GOT3 (cell line): ENCODE data around the gene ATP6V1E1.
"Not testable (repeated sequence)": the region's sequence is repeated elsewhere in the genome, so short reads cannot be mapped to it uniquely, and the experiment has no call there.

Experiments used
- DNase-seq: peaks from one replicate; lab custom pipeline; 2025; ENCODE audit warnings: mixed read lengths; lab: John Stamatoyannopoulos, UW

ATP6V1E1 gene

DNA sequence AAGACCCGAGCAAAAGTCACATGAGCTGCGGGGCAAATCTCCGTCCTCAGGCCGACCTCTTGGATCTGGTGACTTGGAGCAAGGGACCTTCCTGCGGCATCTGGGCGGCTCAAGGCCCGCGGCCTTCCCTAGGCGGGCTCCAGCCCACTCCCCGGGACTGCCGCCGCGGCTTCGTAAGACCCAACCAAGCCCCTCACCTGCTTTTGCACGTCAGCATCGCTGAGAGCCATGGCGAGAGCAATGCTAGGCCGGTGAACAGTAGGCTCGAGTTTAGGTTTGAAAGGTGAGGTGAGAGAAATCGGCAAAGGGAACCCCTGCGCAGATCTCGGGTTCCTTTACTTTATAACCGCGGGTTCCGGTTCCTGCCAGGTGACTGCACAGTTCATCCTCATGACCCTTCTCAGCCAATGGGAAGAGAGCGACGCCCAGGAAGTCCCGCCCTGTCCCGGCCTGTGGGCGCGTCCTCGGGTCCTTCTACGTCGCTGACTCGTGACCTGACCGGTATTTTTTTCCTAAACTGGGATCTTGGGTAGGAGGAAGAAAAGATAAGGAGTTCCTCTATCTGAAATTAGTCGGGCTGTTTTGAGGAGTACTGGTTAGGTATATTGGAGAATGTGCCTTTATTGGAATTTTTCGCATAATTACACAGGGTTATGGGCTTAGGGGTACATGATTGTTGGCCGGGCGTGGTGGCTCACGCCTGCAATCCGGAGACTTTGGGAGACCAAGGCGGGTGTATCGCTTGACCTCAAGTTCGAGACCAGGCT, at the start of gene ATP6V1E1:
Gene ATP6V1E1 (minus strand): TSS at position 344 of the 767 bp plus-strand sequence. CDS start 114 bp downstream, at position 230.
- peak; percentile 78 for DNase-seq

DNA sequence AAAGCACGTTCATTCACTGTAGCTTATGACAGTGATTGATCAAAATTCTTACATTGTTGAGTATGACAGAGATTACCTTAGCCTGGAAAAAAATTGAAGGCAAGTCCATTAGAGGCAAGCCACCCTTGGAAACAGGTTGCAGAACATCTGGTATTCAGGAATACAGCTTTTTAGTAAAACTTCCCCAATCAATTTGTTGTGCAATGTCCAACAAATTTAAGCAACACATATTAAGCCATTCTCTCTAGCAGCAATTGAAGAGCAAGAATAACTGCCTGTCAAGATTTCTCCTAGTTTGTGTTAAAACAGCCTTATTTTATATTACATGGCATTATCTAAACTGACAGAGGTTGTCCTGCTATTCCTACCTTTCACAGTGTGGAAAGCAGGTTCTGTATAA, 47.0 kb upstream of the ATP6V1E1 start:
- DNase-seq, result no peak

DNA sequence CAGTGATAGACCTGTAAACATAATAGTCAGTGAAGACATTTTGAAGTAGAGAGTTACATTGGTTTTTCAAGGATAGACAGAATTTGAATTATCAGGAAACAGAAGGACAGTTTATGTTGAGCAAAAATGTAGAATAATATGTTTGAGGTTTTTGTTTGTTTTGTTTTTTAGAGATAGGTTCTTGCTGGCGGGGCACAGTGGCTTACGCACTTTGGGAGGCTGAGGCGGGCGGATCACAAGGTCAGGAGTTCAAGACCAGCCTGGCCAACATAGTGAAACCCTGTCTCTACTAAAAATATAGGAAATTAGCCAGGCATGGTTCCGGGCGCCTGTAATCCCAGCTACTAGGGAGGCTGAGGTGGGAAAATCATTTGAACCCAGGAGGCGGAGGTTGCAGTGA, 45.6 kb upstream of the ATP6V1E1 start:
- no peak for DNase-seq

DNA sequence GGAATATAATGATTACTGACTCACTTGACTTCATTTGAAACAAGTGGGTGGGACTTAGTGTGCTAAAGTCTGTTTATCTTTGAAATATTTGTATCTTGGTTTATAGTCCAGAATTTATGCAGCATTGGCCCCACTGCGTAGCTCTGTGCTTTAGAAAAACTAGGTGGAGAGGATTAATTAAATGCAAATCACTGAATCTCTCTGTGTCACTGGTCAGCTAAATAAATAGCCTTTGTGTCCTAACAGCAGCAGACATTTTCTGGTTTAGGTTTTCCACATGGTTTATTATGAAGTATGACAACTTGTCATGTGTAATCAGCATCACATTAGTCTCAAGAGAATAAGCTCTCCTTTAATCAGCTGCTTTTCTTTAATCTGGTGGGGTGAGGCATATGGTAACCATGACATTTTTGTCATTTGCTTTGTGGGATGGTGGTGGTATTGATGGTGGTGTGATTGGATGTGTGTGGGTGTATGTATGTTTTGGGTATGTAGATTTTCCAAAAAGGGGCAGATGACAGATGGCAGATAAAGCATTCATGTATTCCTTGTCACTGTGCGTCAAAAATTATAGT, 44.0 kb upstream of the ATP6V1E1 start:
- no peak for DNase-seq

- DNase-seq, result not testable (repeated sequence)
Observed at GRCh38 chr22:17671521-17672092, 43.1 kb upstream of the ATP6V1E1 start.

DNA sequence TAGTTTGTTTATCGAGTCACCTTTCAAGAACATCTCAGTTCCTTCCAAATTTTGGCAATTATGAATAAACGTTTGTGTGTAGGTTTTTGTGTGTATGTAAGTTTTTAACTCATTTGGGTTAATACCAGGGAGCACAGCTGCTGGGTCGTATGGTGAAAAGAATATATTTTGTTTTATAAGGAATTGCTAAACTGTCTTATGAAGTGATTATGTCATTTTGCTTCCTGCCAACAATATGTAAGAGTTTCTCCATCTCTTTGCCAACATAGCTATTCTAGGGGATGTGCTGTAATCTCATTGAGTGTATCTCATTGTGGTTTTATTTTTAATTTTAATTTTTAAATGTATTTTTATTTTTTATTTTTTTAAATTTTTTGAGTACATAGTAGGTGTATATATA, 37.3 kb upstream of the ATP6V1E1 start:
- DNase-seq, result no peak

DNA sequence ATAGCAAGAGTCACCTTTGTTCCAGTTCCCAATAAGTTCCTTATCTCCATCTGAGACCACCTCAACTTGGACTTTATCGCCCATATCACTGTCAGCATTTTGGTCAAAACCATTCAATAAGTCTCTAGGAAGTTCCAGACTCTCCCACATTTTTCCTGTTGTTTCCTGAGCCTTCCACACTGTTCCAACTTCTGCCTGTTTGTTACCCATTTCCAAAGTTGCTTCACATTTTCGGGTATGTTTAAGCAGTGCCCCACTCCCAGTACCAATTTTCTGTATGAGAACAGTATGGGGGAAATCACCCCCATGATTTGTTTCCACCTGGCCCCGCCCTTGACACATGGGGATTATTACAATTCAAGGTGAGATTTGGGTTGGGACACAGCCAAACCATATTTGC, 36.7 kb upstream of the ATP6V1E1 start:
- DNase-seq, result no peak

DNA sequence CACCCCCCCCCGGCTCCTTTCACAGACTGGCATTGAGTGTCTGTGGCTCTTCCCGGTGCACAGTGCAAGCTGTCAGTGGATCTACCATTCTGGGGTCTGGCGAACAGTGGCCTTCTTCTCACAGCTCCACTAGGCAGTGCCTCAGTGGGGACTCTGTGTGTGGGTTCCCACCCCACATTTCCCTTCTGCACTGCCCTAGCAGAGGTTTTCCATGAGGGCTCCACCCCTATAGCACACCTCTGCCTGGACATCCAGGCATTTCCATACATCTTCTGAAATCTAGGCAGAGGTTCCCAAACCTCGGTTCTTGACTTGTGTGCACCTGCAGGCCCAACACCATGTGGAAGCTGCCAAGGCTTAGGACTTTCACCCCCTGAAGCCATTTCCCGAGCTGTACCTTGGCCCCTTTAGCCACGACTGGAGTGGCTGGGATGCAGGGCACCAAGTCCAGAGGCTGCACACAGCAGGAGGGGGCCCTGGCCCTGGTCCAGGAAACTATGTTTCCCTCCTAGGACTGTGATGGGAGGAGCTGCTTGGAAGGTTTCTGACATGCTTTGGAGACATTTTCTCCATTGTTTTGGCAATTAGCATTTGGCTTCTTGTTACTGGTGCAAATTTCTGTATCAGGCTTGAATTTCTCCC, 36.0 kb upstream of the ATP6V1E1 start:
- DNase-seq, result no peak

GRCh38 chr22:17656870-17657395, 28.4 kb upstream of the ATP6V1E1 start:
- no peak for DNase-seq

DNA sequence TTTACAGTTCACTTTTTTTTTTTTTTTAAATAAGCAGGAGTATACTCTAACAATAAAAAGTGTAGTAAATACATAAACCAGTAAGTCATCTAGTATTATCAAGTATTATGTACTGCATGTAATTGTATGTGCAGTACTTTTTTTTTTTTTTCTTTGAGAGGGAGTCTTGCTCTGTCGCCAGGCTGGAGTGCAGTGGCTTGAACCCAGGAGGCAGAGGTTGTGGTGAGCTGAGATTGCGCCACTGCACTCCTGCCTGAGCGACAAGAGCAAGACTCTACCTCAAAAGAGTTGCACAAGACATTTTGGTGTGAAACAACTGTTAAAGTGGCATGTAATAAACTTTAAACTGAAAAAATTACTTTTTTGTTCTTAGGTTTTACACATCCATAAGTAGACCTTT, 26.7 kb upstream of the ATP6V1E1 start:
- no peak for DNase-seq

GRCh38 chr22:17648569-17648968, 20.0 kb upstream of the ATP6V1E1 start:
- DNase-seq, result no peak

DNA sequence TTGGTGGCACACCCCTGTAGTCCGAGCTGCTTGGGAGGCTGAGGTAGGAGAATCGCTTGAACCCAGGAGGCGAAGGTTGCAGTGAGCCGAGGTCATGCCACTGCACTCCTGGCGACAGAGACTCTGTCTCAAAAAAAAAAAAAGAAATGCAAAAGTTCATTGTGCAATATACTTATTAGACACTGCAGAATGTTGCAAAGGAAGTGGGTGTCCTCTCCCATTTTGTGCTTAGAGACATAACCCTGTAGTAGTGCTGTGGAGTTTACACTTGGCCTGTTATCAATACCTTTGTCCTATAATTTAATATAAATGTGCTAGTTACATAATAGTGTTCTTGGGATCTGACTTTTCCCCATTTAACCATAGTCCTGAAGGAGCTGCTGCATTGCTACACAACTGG, 19.4 kb upstream of the ATP6V1E1 start:
- DNase-seq, result no peak

DNA sequence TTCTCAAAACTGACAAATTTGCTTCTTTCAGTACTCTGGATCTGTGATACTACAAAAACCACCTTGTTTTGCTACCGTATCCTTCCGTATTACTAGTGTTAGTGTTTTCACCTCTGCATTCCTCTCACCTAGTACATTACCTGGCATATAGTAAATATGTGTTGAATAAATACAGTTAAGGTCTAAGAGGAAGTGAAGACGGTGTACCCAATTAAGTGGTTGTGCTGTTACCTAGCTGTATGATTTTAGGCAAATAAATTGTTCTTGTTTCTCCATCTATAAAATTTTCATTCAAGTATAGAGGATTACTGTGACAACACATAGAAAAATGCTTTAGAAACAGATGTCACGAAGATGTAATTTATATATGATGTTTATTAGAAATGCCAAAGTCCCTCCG, 18.9 kb upstream of the ATP6V1E1 start:
- no peak for DNase-seq

DNA sequence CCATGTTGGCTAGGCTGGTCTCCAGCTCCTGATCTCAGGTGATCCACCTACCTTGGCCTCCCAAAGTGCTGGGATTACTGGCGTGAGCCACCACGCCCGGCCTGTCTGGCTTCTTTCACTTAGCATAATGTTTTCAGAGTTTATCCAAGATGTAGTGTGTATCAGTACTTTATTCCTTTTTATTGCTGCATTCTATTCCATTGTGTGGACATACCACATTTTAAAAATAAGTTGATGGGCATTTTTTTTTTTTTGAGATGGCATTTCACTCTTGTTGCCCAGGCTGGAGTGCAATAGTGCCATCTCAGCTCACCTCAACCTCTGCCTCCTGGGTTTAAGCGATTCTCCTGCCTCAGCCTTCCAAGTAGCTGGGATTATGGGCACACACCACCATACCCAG, 13.8 kb upstream of the ATP6V1E1 start:
- DNase-seq, result not testable (repeated sequence)

- no peak for DNase-seq
Observed at GRCh38 chr22:17641269-17641668, 12.7 kb upstream of the ATP6V1E1 start.

DNA sequence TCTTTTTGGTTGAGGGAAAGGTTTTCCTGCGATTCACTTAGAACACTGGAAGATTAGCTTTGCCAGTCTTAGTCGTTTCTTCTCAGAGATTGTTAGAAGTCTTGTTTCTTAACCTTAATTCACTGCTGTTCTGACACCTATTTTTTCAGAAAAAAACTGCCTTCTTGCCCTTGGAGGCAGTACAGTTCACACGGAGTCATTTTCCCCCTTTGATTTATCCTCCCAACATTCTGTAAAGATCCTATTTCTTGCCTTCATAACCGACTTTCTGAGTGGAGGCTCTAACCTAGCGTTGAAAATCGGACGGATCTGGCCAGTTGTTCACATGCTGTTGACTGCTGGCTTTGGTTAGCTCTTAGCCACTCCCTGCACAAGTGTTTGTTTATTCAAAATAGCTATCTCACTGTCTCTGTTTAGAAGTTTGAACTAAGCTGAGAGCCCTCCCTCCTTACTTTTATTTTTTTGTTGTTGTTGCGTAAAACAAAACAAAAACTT, 10.7 kb upstream of the ATP6V1E1 start:
- no peak for DNase-seq

DNA sequence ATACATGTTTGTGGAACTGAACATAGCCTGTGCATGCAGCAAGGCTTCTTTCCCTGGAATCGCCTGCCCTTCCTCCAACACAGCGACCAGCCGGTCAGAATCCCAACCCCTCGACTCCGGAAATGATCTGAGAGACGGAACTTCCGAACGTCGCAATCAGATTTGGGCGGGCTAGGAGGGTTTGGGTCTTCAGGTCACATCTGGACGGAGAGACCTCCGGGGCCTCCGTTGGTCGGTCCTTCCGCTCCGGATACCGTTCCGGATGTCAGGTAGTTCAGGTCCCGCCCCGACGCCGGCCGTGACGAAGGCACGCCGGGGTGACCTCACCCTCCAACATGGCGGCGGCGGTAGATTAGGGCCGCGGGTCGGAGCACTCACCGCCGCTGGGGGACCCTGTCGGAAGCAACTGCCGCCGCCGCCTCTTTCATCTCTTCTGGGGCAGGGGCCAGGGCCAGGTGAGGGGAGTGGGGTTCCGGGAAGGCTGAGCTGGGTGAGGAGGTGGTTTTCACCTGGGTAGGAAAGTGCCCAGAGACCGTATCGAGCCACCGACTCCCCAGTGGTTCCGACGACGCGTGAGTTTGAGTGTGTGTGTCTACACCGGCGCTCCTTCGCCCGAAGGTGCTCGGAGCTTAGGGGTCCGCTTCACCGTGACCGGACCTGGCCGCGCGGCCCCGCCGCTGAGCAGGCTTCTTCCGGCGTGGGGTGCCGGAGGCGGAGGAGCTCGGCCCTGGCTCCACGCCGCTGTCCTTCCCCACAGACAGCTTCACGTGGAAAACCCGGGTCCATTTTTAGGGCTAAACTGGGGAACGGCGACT, 10.1 kb upstream of the ATP6V1E1 start, which contains the start of gene BCL2L13:
Gene BCL2L13 (plus strand): TSS at position 326 of the 815 bp plus-strand sequence. CDS start 16,955 bp downstream, outside the sequence.
- DNase-seq, result peak; percentile 35

GRCh38 chr22:17638182-17638431, 9.6 kb upstream of the ATP6V1E1 start:
- DNase-seq, result no peak

GRCh38 chr22:17637490-17638181, 9.1 kb upstream of the ATP6V1E1 start:
- no peak for DNase-seq

DNA sequence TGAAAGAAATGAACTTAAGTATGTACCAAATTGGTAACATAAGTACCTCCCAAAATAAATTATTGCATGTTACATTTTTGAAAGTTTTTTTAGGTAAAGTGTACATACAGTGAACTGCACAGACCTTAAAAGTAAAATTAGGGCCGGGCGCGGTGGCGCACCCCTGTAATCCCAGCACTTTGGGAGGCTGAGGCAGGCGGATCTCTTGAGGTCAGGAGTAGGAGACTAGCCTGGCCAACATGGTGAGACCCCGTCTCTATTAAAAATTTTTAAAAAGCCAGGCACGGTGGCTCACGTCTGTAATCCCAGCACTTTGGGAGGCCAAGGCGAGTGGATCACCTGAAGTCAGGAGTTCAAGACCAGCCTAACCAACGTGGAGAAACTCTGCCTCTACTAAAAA, 8.3 kb upstream of the ATP6V1E1 start:
- DNase-seq, result not testable (repeated sequence)

GRCh38 chr22:17634696-17635095, 6.1 kb upstream of the ATP6V1E1 start:
- no peak for DNase-seq
